GM12875 (cell line): ENCODE measurements around the gene BPIFB2.

Experiments
- H3K4me3 ChIP-seq: one replicate; pipeline ENCODE4 v1.5.1; 2011; ENCODE audit warnings: low read depth, low read length, control low read depth
- TF ChIP-seq, protein P1 (sequence below): IDR thresholded peaks from 2 replicates; pipeline ENCODE4 v1.5.1; 2011; ENCODE audit warnings: low read depth, mild to moderate bottlenecking, control low read depth, inconsistent platforms, low read length, moderate library complexity, borderline replicate concordance; ENCODE audit not compliant: insufficient read depth

BPIFB2 gene

DNA sequence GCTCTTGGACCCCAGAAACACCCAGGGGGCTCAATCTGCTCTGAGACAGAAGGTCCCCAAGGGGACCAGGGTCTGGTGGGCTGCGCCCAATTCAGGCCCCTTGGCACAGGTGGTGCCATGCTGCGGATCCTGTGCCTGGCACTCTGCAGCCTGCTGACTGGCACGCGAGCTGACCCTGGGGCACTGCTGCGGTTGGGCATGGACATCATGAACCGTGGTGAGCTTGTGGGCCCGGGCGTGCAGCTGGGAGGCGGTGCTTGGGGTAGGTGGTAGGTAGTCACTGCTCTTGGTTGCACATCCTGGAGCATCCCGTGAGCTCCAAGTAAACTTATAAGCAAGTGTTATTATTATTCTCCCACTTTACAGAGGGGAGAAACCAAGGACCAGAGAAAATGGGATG is 24.0 kb downstream of the BPIFB2 start, which contains the start of gene BPIFB6:
TSS of gene BPIFB6 (plus strand) at position 118 of the 400 bp plus-strand sequence. CDS start at position 118, 0 bp downstream.
- TF ChIP-seq, protein P1, sequence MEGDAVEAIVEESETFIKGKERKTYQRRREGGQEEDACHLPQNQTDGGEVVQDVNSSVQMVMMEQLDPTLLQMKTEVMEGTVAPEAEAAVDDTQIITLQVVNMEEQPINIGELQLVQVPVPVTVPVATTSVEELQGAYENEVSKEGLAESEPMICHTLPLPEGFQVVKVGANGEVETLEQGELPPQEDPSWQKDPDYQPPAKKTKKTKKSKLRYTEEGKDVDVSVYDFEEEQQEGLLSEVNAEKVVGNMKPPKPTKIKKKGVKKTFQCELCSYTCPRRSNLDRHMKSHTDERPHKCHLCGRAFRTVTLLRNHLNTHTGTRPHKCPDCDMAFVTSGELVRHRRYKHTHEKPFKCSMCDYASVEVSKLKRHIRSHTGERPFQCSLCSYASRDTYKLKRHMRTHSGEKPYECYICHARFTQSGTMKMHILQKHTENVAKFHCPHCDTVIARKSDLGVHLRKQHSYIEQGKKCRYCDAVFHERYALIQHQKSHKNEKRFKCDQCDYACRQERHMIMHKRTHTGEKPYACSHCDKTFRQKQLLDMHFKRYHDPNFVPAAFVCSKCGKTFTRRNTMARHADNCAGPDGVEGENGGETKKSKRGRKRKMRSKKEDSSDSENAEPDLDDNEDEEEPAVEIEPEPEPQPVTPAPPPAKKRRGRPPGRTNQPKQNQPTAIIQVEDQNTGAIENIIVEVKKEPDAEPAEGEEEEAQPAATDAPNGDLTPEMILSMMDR = no peak
- H3K4me3 ChIP-seq = no peak within 1 kb of the TSS

- TF ChIP-seq, protein P1 = no peak
Measured at GRCh38 chr20:33032555-33032954, 25.1 kb downstream of the BPIFB2 start.

GRCh38 chr20:33033381-33033780 is 25.9 kb downstream of the BPIFB2 start:
- TF ChIP-seq, protein P1 = no peak
- no peak overlapping the region for H3K4me3 ChIP-seq

More at GRCh38 chr20:33032555-33032954, 25.1 kb downstream of the BPIFB2 start:
- no peak overlapping the region for H3K4me3 ChIP-seq

DNA sequence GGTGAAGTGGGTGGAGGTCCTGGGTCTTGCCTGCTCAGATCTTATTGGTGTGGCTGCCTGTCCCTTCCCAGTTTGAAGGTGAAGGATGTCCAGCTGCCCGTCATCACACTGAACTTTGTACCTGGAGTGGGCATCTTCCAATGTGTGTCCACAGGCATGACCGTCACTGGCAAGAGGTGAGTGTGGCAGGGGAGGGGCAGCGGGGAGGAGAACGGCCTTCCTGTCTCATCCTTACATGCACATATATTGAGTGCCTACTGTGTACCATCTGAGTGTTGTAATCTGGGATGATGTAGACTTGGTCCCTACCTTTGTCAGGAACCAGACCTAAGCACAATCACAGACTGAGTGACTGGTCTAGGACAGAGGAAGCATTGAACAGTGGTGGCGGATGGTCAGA is 26.6 kb downstream of the BPIFB2 start:
- H3K4me3 ChIP-seq = no peak overlapping the region
- TF ChIP-seq, protein P1 = no peak

GRCh38 chr20:33034901-33035492 is 27.5 kb downstream of the BPIFB2 start:
- H3K4me3 ChIP-seq = no peak overlapping the region
- TF ChIP-seq, protein P1 = no peak

- TF ChIP-seq, protein P1 = no peak
Measured at GRCh38 chr20:33037456-33037855, 30.0 kb downstream of the BPIFB2 start.

DNA sequence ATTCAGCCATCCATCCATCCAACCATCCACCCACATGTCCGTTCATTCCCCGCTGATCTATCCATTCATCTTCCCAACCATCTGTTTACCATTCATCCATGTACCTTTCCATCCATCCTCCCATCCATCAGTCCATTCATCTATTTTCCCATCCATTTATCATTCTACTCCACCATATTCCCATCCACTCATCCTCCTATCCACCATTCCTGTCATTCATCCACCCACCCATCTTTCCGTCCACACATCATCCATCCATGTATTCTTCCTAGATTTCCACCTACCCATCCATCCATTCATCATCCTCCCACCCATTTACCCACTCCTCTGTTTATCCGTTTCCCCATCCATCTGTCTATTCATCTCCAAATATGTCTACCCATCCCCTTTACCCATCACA is 30.7 kb downstream of the BPIFB2 start:
- TF ChIP-seq, protein P1 = no peak
- H3K4me3 ChIP-seq = no peak overlapping the region

More at GRCh38 chr20:33037456-33037855, 30.0 kb downstream of the BPIFB2 start:
- H3K4me3 ChIP-seq = no peak overlapping the region
